Prostate gland (tissue), 2 donors: ENCODE measurements around the gene SLC66A2.

Experiments used
- POLR2AphosphoS5 ChIP-seq: sonication (generic); formaldehyde crosslinking; IDR thresholded peaks from one replicate; pipeline ENCODE4 v1.6.1; 2017; ENCODE audit warnings: antibody characterized with exemption
- TF ChIP-seq, protein P1 (sequence below), 4 experiments: fragments of 200-600 bp in 2 of 4; fragments of 450-650 bp in 2 of 4; sonication (generic) in 2 of 4; IDR thresholded peaks; 1 replicate in 3 of 4; 2 replicates in 1 of 4; pipeline ENCODE4 v1.5.1; 2016 to 2019; ENCODE audit warnings: antibody characterized with exemption in 4 of 4, mild to moderate bottlenecking in 2 of 4, moderate library complexity in 2 of 4

DNA sequence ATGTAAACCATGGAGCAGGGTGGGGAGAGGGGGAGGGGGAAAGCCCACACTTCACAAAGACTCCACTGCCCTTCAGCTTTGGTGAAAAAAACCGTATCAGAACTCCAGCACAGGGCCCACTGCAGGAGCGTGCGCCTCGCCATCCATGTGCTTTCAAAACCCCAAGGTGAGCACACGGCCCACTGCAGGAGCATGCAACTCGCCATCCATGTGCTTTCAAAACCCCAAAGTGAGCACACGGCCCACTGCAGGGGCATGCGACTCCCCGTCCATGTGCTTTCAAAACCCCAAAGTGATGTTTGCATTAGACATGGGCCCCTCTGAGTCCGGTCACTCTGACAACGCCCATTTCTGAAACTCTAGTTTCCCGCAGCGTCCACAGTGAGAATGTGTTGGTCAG is 29.1 kb upstream of the SLC66A2 start:
- TF ChIP-seq, protein P1, sequence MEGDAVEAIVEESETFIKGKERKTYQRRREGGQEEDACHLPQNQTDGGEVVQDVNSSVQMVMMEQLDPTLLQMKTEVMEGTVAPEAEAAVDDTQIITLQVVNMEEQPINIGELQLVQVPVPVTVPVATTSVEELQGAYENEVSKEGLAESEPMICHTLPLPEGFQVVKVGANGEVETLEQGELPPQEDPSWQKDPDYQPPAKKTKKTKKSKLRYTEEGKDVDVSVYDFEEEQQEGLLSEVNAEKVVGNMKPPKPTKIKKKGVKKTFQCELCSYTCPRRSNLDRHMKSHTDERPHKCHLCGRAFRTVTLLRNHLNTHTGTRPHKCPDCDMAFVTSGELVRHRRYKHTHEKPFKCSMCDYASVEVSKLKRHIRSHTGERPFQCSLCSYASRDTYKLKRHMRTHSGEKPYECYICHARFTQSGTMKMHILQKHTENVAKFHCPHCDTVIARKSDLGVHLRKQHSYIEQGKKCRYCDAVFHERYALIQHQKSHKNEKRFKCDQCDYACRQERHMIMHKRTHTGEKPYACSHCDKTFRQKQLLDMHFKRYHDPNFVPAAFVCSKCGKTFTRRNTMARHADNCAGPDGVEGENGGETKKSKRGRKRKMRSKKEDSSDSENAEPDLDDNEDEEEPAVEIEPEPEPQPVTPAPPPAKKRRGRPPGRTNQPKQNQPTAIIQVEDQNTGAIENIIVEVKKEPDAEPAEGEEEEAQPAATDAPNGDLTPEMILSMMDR (IDR thresholded peaks at IDR 0.05), result no peak
- no peak for TF ChIP-seq POLR2AphosphoS5
